Left lobe of liver (tissue), 2 donors: ENCODE data around the gene SRRM2. TPM values are rescaled to one million over a fixed set of nuclear protein-coding genes. Genes with fewer than 3 reads are reported as not detected.

ENCODE experiments used
- ATAC-seq: fragments of 200-7000 bp; cut with Tn5 transposase; one replicate; pipeline ENCODE4 v1.9.1; 2020; ENCODE audit warnings: mild to moderate bottlenecking, moderate library complexity
- DNase-seq: peaks from one replicate; pipeline ENCODE4 v3.0.0-alpha.2; 2020; ENCODE audit warnings: low spot score
- total RNA-seq: library from RNA; stranded (reverse); gene quantifications from one replicate; pipeline ENCODE4 v1.2.1, GENCODE V29; 2021
- donor health status: DM: no; HTN: no; CAD: no; lungs with moderate emphysema.
- donor health status: DM: no; HTN: yes; CAD: no.

The SRRM2 gene
- total RNA-seq, 1 donor from 2014 or later = 378 TPM

GRCh38 chr16:2817340-2818271 lies 65.2 kb downstream of the SRRM2 start:
- ATAC-seq = no peak
- no peak for DNase-seq

GRCh38 chr16:2818272-2818876 lies 65.9 kb downstream of the SRRM2 start:
- DNase-seq (no peak), ATAC-seq (no peak)

GRCh38 chr16:2819179-2819938 lies 66.9 kb downstream of the SRRM2 start:
- ATAC-seq (no peak), DNase-seq (no peak)

GRCh38 chr16:2819939-2820835 lies 67.7 kb downstream of the SRRM2 start:
- no peak for ATAC-seq

More at GRCh38 chr16:2819939-2820835, 67.7 kb downstream of the SRRM2 start:
- DNase-seq = no peak

Other genes starting within 250 kb of the SRRM2 start
- 87.0 TPM for gene ATP6V0C, start 238.7 kb upstream of the SRRM2 start, total RNA-seq
- 22.2 TPM for gene AMDHD2, start 232.3 kb upstream of the SRRM2 start, total RNA-seq
- gene CEMP1, start 221.2 kb upstream of the SRRM2 start, total RNA-seq = 0.20 TPM
- gene PDPK1, start 214.6 kb upstream of the SRRM2 start, total RNA-seq = 27.4 TPM
- 7.8 TPM for gene KCTD5, start 70.1 kb upstream of the SRRM2 start, total RNA-seq
- gene PRSS27, start 32.4 kb upstream of the SRRM2 start, total RNA-seq = 0.45 TPM
- 117 TPM for gene ELOB, start 24.6 kb downstream of the SRRM2 start, total RNA-seq
- not detected for gene PRSS33, start 34.9 kb downstream of the SRRM2 start, total RNA-seq
- gene PRSS41, start 45.8 kb downstream of the SRRM2 start, total RNA-seq = not detected
- not detected for gene PRSS21, start 64.6 kb downstream of the SRRM2 start, total RNA-seq
- gene ZG16B, start 77.7 kb downstream of the SRRM2 start, total RNA-seq = not detected
- 0.70 TPM for gene PRSS22, start 105.5 kb downstream of the SRRM2 start, total RNA-seq
- 5.9 TPM for gene FLYWCH2, start 130.6 kb downstream of the SRRM2 start, total RNA-seq
- gene FLYWCH1, start 159.3 kb downstream of the SRRM2 start, total RNA-seq = 18.8 TPM
- gene KREMEN2, start 211.6 kb downstream of the SRRM2 start, total RNA-seq = not detected
- gene PAQR4, start 216.7 kb downstream of the SRRM2 start, total RNA-seq = 1.5 TPM
- 0.98 TPM for gene PKMYT1, start 227.8 kb downstream of the SRRM2 start, total RNA-seq